D721Med (cell line): ENCODE data around the gene SYPL1.

Experiments
- DNase-seq: peaks from one replicate; pipeline ENCODE4 v3.0.0; 2011; ENCODE audit warnings: low spot score; ENCODE audit not compliant: insufficient read length
- FAIRE-seq: peaks from 2 replicates; lab custom pipeline; 2011; peaks lifted over from hg19 to GRCh38; lab: Jason Lieb, UNC
- CTCF ChIP-seq: IDR thresholded peaks from 2 replicates; pipeline ENCODE4 v1.5.1; 2012; ENCODE audit warnings: mild to moderate bottlenecking, control low read depth; ENCODE audit not compliant: insufficient read depth; ENCODE audit errors: missing control alignments

The SYPL1 gene

GRCh38 chr7:106080300-106080987 is 31.7 kb downstream of the SYPL1 start:
- TF ChIP-seq CTCF: no peak
- DNase-seq (no peak), FAIRE-seq (no peak)

- no peak for DNase-seq
- FAIRE-seq: no peak
- no peak for TF ChIP-seq CTCF
Observed at GRCh38 chr7:106076537-106076936, 35.6 kb downstream of the SYPL1 start.

GRCh38 chr7:106075937-106076336 is 36.2 kb downstream of the SYPL1 start:
- no peak for TF ChIP-seq CTCF
- FAIRE-seq: no peak

GRCh38 chr7:106074257-106074656 is 37.9 kb downstream of the SYPL1 start:
- no peak for DNase-seq
- no peak for FAIRE-seq
- TF ChIP-seq CTCF: no peak

More at GRCh38 chr7:106075937-106076336, 36.2 kb downstream of the SYPL1 start:
- DNase-seq: no peak

GRCh38 chr7:106073701-106074100 is 38.4 kb downstream of the SYPL1 start:
- FAIRE-seq (no peak), DNase-seq (no peak)
- no peak for TF ChIP-seq CTCF

GRCh38 chr7:106072715-106073091 is 39.4 kb downstream of the SYPL1 start:
- FAIRE-seq (no peak), DNase-seq (no peak)
- no peak for TF ChIP-seq CTCF

GRCh38 chr7:106071999-106072714 is 40.0 kb downstream of the SYPL1 start:
- DNase-seq: no peak
- TF ChIP-seq CTCF: no peak
- FAIRE-seq: no peak
